Measurements from ENCODE around the gene FAM117B. TPM values are rescaled to one million over a fixed set of nuclear protein-coding genes. Genes with fewer than 3 reads are reported as not detected.

Gene FAM117B
- total and polyA plus RNA-seq, 2 of the 8 experiments (the other 6 are each of a cell fraction or from before 2014, with no cell fraction given), result 3.9 to 22.6 TPM

- Histone ChIP-seq H2BK12ac (ENCODE audit: low read depth, low read length) (peak overlapping the region; percentile 62; the same call in 1 of the 2 replicates), H3K27me3 (replicated peaks in 1 of 4; ENCODE audit: control insufficient read depth in 3 of 4, extremely low read depth in 1 of 4, insufficient read depth in 3 of 4, low read length in 3 of 4) (no peaks in the 10 kb centered on the region), H4K5ac (ENCODE audit: insufficient read length, low read depth, low read length) (no peak overlapping the region), H3K79me2 (ENCODE audit: control insufficient read depth in 1 of 2, insufficient read depth in 2 of 2, low read length in 2 of 2) (no peaks in the 10 kb centered on the region), H3K9ac (replicated peaks in 1 of 4; ENCODE audit: extremely low read depth in 1 of 4, low read depth in 3 of 4, low read length in 3 of 4) (no peak overlapping the region; a peak in 1 of 7 replicates), H3K23me2 (ENCODE audit: low read depth, low read length) (no peaks in the 10 kb centered on the region), H2BK120ac (replicated peaks; ENCODE audit: low read depth, low read length) (no peak overlapping the region), H3K14ac (ENCODE audit: insufficient read length) (no peak overlapping the region), H3K27ac (ENCODE audit: low read depth, low read length) (no peak overlapping the region), H2AK5ac (ENCODE audit: low read depth, low read length) (no peak overlapping the region), H3K4ac (replicated peaks; ENCODE audit: insufficient read length, low read depth, low read length) (no peak overlapping the region), H2BK20ac (ENCODE audit: low read length) (peak overlapping the region; percentile 66; the same call in 1 of the 2 replicates), H3K9me3 (ENCODE audit: insufficient read depth in 2 of 2, low read depth in 1 of 2, low read length in 1 of 2) (no peaks in the 10 kb centered on the region), H3K4me1 (replicated peaks in 1 of 4; ENCODE audit: control insufficient read depth in 3 of 4, insufficient read depth in 4 of 4, low read length in 3 of 4) (peaks cover 0 to 8% (median 4%) of the 10 kb centered on the region in 4 experiments; a peak in 4 of 7 replicates), H3K4me2 (ENCODE audit: insufficient read depth in 1 of 2, low read depth in 2 of 2, low read length in 2 of 2) (no peak overlapping the region), H4K20me1 (replicated peaks in 1 of 2; ENCODE audit: control insufficient read depth in 1 of 2, insufficient read depth in 2 of 2, low read length in 2 of 2) (no peaks in the 10 kb centered on the region), H3K18ac (ENCODE audit: extremely low read depth, low read length) (peak overlapping the region; percentile 66; the same call in 1 of the 2 replicates), H4K91ac (replicated peaks; ENCODE audit: insufficient read length, low read length) (no peak overlapping the region), H3K56ac (replicated peaks; ENCODE audit: insufficient read length, low read depth, low read length) (no peak overlapping the region), H2AFZ (ENCODE audit: low read length) (peak overlapping the region; percentile 94), H3K23ac (ENCODE audit: insufficient read length) (no peak overlapping the region), H4K8ac (ENCODE audit: extremely low read depth, insufficient read depth, low read length) (peak overlapping the region; percentile 54; the same call in 1 of the 2 replicates), H3K79me1 (ENCODE audit: low read depth, low read length) (no peaks in the 10 kb centered on the region), H3K4me3 (ENCODE audit: extremely low read depth in 1 of 4, insufficient read depth in 2 of 4, low read depth in 3 of 4, low read length in 4 of 4) (no peak overlapping the region), H2BK15ac (ENCODE audit: low read length) (peak overlapping the region; percentile 83; the same call in 1 of the 2 replicates), H3K36me3 (ENCODE audit: control insufficient read depth in 2 of 4, insufficient read depth in 4 of 4, low read length in 3 of 4) (no peaks in the 10 kb centered on the region), H2BK5ac (ENCODE audit: low read depth, low read length) (peak overlapping the region; percentile 47; the same call in 1 of the 2 replicates)
- DNase-seq (ENCODE audit: low read depth in 1 of 2, low spot score in 2 of 2), result no peak
- ChIA-PET POLR2A (ENCODE audit: partially characterized antibody) (interaction anchor here (1.3 kb wide), 1 partner anchor 46 kb away, joined by 4 read pairs; no protein-coding TSS in a partner anchor), CTCF (ENCODE audit: partially characterized antibody) (interaction anchor here (0.6 to 3.3 kb wide), 25 partner anchors 9 to 863 kb away, joined by 3 to 27 read pairs (median 5); no protein-coding TSS in a partner anchor)
- no peak for FAIRE-seq
- TF ChIP-seq CTCF (IDR thresholded peaks at IDR 0.05; ENCODE audit: control extremely low read depth in 1 of 3, insufficient read depth in 1 of 3, low read depth in 1 of 3, low read length in 3 of 3) (peak in 1 of 3 experiments; percentile 12; a peak in 1 of 4 replicates), POU5F1 (IDR thresholded peaks at IDR 0.05; ENCODE audit: low read depth, low read length) (no peak)
- 82% methylated on average over 4 of the region's 4 CpGs; no CpG with 5 or more reads in 1 of the 2 experiments for WGBS, 2 experiments (ENCODE audit: extremely low coverage in 1 of 2, insufficient coverage in 1 of 2, insufficient read length in 1 of 2, insufficient replicate concordance in 2 of 2, low coverage in 1 of 2, low lambda C conversion rate in 2 of 2, missing lambda C conversion rate in 1 of 2)
These were observed 45.2 kb upstream of the FAM117B start for GRCh38 chr2:202589582-202589949.

Measured in H1 (cell line).